GM21576 (cell line): ENCODE data around the gene CMC2.
A peak's percentile ranks its signal among the peaks of the same experiment; 100 is the strongest.

Experiments used
- ATAC-seq: cut with Tn5 transposase; IDR thresholded peaks from one replicate; pipeline ENCODE4 v1.9.1; 2021; ENCODE audit warnings: mild to moderate bottlenecking, moderate library complexity; ENCODE audit not compliant: unreplicated experiment

CMC2 gene

GRCh38 chr16:80981103-80981502 lies 25.6 kb downstream of the CMC2 start:
- ATAC-seq = no peak

GRCh38 chr16:80976946-80977345 lies 29.7 kb downstream of the CMC2 start:
- ATAC-seq = no peak

- no peak for ATAC-seq
These were observed 31.9 kb downstream of the CMC2 start for GRCh38 chr16:80974649-80975376.

GRCh38 chr16:80973991-80974390 lies 32.7 kb downstream of the CMC2 start:
- ATAC-seq = no peak

GRCh38 chr16:80972611-80973010 lies 34.1 kb downstream of the CMC2 start:
- no peak for ATAC-seq

GRCh38 chr16:80971819-80972218 lies 34.9 kb downstream of the CMC2 start:
- peak; percentile 72 for ATAC-seq

GRCh38 chr16:80969114-80969484 lies 37.6 kb downstream of the CMC2 start:
- no peak for ATAC-seq

GRCh38 chr16:80968386-80969113 lies 38.1 kb downstream of the CMC2 start:
- ATAC-seq = no peak

- no peak for ATAC-seq
These were observed 40.1 kb downstream of the CMC2 start for GRCh38 chr16:80966617-80967016.

- ATAC-seq = no peak
These were observed 42.3 kb downstream of the CMC2 start for GRCh38 chr16:80964351-80964750.

GRCh38 chr16:80962879-80963278 lies 43.8 kb downstream of the CMC2 start:
- no peak for ATAC-seq

GRCh38 chr16:80958284-80958683 lies 48.4 kb downstream of the CMC2 start:
- no peak for ATAC-seq

GRCh38 chr16:80954985-80955384 lies 51.7 kb downstream of the CMC2 start:
- no peak for ATAC-seq

- ATAC-seq = peak; percentile 81
These were observed 57.7 kb downstream of the CMC2 start for GRCh38 chr16:80948886-80949493.

GRCh38 chr16:80947708-80948625 lies 58.7 kb downstream of the CMC2 start:
- no peak for ATAC-seq

GRCh38 chr16:80947239-80947638 lies 59.4 kb downstream of the CMC2 start:
- no peak for ATAC-seq

- ATAC-seq = no peak
These were observed 60.2 kb downstream of the CMC2 start for GRCh38 chr16:80946481-80946880.

- ATAC-seq = no peak
These were observed 66.4 kb downstream of the CMC2 start for GRCh38 chr16:80940069-80940856.

GRCh38 chr16:80938879-80939260 lies 67.8 kb downstream of the CMC2 start:
- no peak for ATAC-seq
